D721Med (cell line): ENCODE measurements around the gene CXADR.
"Not testable (repeated sequence)": the region's sequence is repeated elsewhere in the genome, so short reads cannot be mapped to it uniquely, and the experiment has no call there.

ENCODE experiments used
- DNase-seq: peaks from one replicate; pipeline ENCODE4 v3.0.0; 2011; ENCODE audit warnings: low spot score; ENCODE audit not compliant: insufficient read length
- FAIRE-seq: peaks from 2 replicates; lab custom pipeline; 2011; peaks lifted over from hg19 to GRCh38; lab: Jason Lieb, UNC
- TF ChIP-seq, protein P1 (sequence below): IDR thresholded peaks from 2 replicates; pipeline ENCODE4 v1.5.1; 2012; ENCODE audit warnings: mild to moderate bottlenecking, control low read depth; ENCODE audit not compliant: insufficient read depth; ENCODE audit errors: missing control alignments

CXADR gene

GRCh38 chr21:17492415-17493168, 20.3 kb upstream of the CXADR start:
- FAIRE-seq, result no peak
- no peak for DNase-seq
- TF ChIP-seq, protein P1, sequence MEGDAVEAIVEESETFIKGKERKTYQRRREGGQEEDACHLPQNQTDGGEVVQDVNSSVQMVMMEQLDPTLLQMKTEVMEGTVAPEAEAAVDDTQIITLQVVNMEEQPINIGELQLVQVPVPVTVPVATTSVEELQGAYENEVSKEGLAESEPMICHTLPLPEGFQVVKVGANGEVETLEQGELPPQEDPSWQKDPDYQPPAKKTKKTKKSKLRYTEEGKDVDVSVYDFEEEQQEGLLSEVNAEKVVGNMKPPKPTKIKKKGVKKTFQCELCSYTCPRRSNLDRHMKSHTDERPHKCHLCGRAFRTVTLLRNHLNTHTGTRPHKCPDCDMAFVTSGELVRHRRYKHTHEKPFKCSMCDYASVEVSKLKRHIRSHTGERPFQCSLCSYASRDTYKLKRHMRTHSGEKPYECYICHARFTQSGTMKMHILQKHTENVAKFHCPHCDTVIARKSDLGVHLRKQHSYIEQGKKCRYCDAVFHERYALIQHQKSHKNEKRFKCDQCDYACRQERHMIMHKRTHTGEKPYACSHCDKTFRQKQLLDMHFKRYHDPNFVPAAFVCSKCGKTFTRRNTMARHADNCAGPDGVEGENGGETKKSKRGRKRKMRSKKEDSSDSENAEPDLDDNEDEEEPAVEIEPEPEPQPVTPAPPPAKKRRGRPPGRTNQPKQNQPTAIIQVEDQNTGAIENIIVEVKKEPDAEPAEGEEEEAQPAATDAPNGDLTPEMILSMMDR, result no peak

DNA sequence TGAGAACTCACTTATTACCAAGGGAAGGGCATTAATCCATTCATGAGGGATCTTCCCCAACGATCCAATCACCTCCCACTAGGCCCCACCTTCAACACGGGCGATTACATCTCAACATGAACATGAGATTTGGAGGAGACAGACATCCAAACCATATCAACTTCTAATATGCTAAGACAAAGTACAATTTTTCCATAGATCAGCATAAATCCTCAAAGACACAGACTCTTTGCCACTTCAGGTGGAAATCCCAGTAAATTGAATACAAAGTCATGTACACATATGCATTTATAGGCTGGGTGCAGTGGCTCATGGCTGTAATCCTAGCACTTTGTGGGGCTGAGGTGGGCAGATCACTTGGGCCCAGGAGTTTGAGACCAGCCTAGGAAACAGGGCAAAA, 18.8 kb upstream of the CXADR start:
- DNase-seq (no peak), FAIRE-seq (no peak)
- TF ChIP-seq, protein P1, result no peak

GRCh38 chr21:17495680-17496079, 17.2 kb upstream of the CXADR start:
- DNase-seq (no peak), FAIRE-seq (no peak)
- TF ChIP-seq, protein P1, result no peak

GRCh38 chr21:17497316-17497715, 15.5 kb upstream of the CXADR start:
- TF ChIP-seq, protein P1, result no peak
- DNase-seq, result no peak
- no peak for FAIRE-seq

- FAIRE-seq, result no peak
- TF ChIP-seq, protein P1, result no peak
Observed at GRCh38 chr21:17498586-17498985, 14.3 kb upstream of the CXADR start.

DNA sequence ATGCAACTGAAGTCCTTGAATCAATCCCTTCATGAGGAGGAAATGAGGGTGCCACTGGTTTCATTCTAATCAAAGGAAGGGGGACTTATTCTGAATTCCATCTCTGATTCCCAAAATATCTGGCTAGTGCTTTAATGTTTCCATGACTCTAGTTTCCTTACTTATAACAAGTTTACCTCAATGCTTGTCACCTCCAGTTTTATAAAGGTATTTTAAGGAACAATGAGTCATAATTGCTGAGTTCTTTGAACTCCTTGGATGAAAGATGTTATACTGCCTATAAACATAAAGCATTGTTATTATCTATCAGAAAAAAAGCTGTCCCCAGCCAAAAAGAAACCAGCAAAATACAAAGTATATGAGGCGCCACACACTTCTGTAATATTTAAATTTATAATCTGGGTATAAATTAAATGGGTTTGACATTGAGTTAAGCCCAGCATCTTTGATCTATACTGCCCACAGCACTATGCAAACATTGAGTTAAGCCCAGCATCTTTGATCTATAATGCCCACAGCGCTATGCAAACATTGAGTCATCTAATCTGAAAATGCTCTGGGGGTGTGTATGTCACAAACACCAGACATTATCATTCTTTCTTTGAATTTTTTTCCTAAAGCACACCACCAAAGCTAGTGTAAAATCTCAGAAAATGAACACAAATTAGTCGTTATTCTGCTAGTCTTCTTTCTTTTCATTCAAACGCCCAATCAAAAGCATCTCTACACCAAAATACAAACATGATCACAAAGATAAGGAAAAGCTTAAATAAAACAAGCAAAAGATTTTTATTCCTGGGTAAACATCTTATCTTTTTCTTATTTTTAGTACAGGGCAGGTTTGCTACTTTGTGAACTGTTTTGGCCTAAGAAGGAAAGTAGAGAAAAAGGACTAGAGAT, 11.5 kb upstream of the CXADR start:
- DNase-seq (no peak), FAIRE-seq (no peak)
- TF ChIP-seq, protein P1, result no peak

More at GRCh38 chr21:17498586-17498985, 14.3 kb upstream of the CXADR start:
- DNase-seq, result no peak

- FAIRE-seq, DNase-seq: not testable (repeated sequence)
Observed at GRCh38 chr21:17502985-17503384, 9.9 kb upstream of the CXADR start.
